ENCODE data around the gene KAT6B.
A peak's percentile ranks its signal among the peaks of the same experiment; 100 is the strongest.

KAT6B gene

GRCh38 chr10:74957285-74957961, 131.0 kb downstream of the KAT6B start:
- DNase-seq = no peak

- no peak for DNase-seq
Measured at GRCh38 chr10:74958316-74958715, 131.9 kb downstream of the KAT6B start.

- DNase-seq = no peak
Measured at GRCh38 chr10:74960670-74961069, 134.3 kb downstream of the KAT6B start.

GRCh38 chr10:74962517-74962916, 136.1 kb downstream of the KAT6B start:
- no peak for DNase-seq

GRCh38 chr10:74963549-74963948, 137.1 kb downstream of the KAT6B start:
- no peak for DNase-seq

GRCh38 chr10:74967911-74968666, 141.7 kb downstream of the KAT6B start:
- peak; percentile 22 for DNase-seq

- DNase-seq = no peak
Measured at GRCh38 chr10:74968667-74969061, 142.3 kb downstream of the KAT6B start.

GRCh38 chr10:74969093-74969492, 142.7 kb downstream of the KAT6B start:
- DNase-seq = no peak

- no peak for DNase-seq
Measured at GRCh38 chr10:74969530-74969929, 143.1 kb downstream of the KAT6B start.

- DNase-seq = no peak
Measured at GRCh38 chr10:74973741-74974392, 147.5 kb downstream of the KAT6B start.

GRCh38 chr10:74975758-74976157, 149.4 kb downstream of the KAT6B start:
- no peak for DNase-seq

- no peak for DNase-seq
Measured at GRCh38 chr10:74976565-74976964, 150.2 kb downstream of the KAT6B start.

GRCh38 chr10:74977072-74977471, 150.7 kb downstream of the KAT6B start:
- DNase-seq = no peak

- peak; percentile 73 for DNase-seq
Measured at GRCh38 chr10:74977913-74978847, 151.8 kb downstream of the KAT6B start.

GRCh38 chr10:74981831-74982633, 155.6 kb downstream of the KAT6B start:
- no peak for DNase-seq

GRCh38 chr10:74982634-74982982, 156.2 kb downstream of the KAT6B start:
- DNase-seq = no peak

GRCh38 chr10:74983383-74983782, 157.0 kb downstream of the KAT6B start:
- DNase-seq = no peak

- DNase-seq = no peak
Measured at GRCh38 chr10:74987339-74988053, 161.1 kb downstream of the KAT6B start.

GRCh38 chr10:74988054-74988775, 161.8 kb downstream of the KAT6B start:
- no peak for DNase-seq

- DNase-seq = no peak
Measured at GRCh38 chr10:74988832-74989561, 162.6 kb downstream of the KAT6B start.
